ENCODE measurements around the gene BAX. TPM values are rescaled to one million over a fixed set of nuclear protein-coding genes. Genes with fewer than 3 reads are reported as not detected.

BAX gene
- total and polyA plus RNA-seq, 9 of the 15 experiments (the other 6 are each of a cell fraction or from before 2014, with no cell fraction given) = 3.2 to 95.4 (median 44.5) TPM

GRCh38 chr19:48965040-48965805 is 10.5 kb downstream of the BAX start, which contains the start of gene FTL (continued):
- TF ChIP-seq SRSF3 (IDR thresholded peaks at IDR 0.05; ENCODE audit: insufficient read depth, low read length) (peak; percentile 80; the same call in 1 of the 2 replicates), ASH1L (IDR thresholded peaks at IDR 0.05; ENCODE audit: borderline replicate concordance, low read depth, partially characterized antibody) (peak; percentile 33), FOXJ3 (CRISPR knock-in tag; IDR thresholded peaks at IDR 0.05) (no peak), CBFA2T2 (conservative IDR thresholded peaks at IDR 0.05) (no peak), ZNF174 (CRISPR knock-in tag; IDR thresholded peaks at IDR 0.05) (no peak), RFX5 (IDR thresholded peaks at IDR 0.05; ENCODE audit: low read depth, low read length) (no peak), TRIM28 (IDR thresholded peaks at IDR 0.05) (peak; percentile 52; the same call in 1 of the 2 replicates), RBM25 (IDR thresholded peaks at IDR 0.05; ENCODE audit: low read depth, low read length, severe bottlenecking) (peak; percentile 87), CCNT2 (IDR thresholded peaks at IDR 0.05; ENCODE audit: borderline replicate concordance, extremely low read depth, insufficient read length, low read depth, low read length) (peak; percentile 96), NCOR1 (IDR thresholded peaks at IDR 0.05) (peak; percentile 84), ZBTB49 (CRISPR knock-in tag; IDR thresholded peaks at IDR 0.05; ENCODE audit: borderline replicate concordance) (no peak), SMAD1 (IDR thresholded peaks at IDR 0.05; ENCODE audit: low read depth, low read length, partially characterized antibody) (peak; percentile 97), ZNF263 (CRISPR knock-in tag; IDR thresholded peaks at IDR 0.05; ENCODE audit: borderline replicate concordance) (no peak; the same call in 1 of the 2 replicates), NONO (IDR thresholded peaks at IDR 0.05; ENCODE audit: low read depth in 2 of 2, low read length in 1 of 2) (peak in 1 of 2 experiments; percentile 75; a peak in 3 of 4 replicates), MNT (conservative IDR thresholded peaks at IDR 0.05) (peak; percentile 92 to 94), PCBP1 (IDR thresholded peaks at IDR 0.05; ENCODE audit: low read depth, low read length, poor library complexity, severe bottlenecking) (peak; percentile 91), PURB (CRISPR knock-in tag; IDR thresholded peaks at IDR 0.05; ENCODE audit: low read depth) (no peak), TEAD1 (CRISPR knock-in tag; IDR thresholded peaks at IDR 0.05) (0 out of 4 replicates have a peak, but pooled peaks of 1 of the 2 experiments have one; percentile 13), NR1H2 (CRISPR knock-in tag; IDR thresholded peaks at IDR 0.05) (peak; percentile 74; the same call in 1 of the 2 replicates), ZNF384 (IDR thresholded peaks at IDR 0.05; ENCODE audit: low read depth, low read length) (no peak), SP2 (IDR thresholded peaks at IDR 0.05; ENCODE audit: extremely low read depth, low read depth, low read length, poor library complexity, severe bottlenecking) (peak; percentile 63)
- TF ChIP-seq, protein P1, sequence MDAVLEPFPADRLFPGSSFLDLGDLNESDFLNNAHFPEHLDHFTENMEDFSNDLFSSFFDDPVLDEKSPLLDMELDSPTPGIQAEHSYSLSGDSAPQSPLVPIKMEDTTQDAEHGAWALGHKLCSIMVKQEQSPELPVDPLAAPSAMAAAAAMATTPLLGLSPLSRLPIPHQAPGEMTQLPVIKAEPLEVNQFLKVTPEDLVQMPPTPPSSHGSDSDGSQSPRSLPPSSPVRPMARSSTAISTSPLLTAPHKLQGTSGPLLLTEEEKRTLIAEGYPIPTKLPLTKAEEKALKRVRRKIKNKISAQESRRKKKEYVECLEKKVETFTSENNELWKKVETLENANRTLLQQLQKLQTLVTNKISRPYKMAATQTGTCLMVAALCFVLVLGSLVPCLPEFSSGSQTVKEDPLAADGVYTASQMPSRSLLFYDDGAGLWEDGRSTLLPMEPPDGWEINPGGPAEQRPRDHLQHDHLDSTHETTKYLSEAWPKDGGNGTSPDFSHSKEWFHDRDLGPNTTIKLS (IDR thresholded peaks at IDR 0.05; ENCODE audit: borderline replicate concordance, low read depth) = peak; percentile 84
